Measurements from ENCODE around the gene GRID1. TPM values are rescaled to one million over a fixed set of nuclear protein-coding genes. Genes with fewer than 3 reads are reported as not detected.

GRID1 gene
- total RNA-seq, 1 donor from 2014 or later = 1.1 TPM

DNA sequence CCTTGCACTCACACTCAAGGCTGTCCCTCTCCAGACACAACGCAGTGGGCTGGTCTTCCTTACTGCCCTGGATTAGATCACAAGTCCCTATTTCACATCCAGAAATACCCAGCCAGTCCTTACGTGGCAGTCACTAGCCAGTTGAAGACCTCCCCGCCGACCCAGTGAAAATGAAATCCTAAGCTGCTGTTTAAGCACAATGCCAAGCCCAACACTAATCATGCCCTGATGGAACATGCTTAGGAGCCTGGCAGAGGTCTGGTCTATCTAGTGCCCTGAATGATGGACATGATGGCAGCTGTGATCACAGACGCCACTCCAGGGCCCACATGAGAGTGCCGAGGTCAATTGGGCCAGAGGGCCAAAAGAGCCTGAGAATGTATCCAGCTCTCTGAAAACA lies 389.0 kb downstream of the GRID1 start:
- Mint-ChIP-seq H3K27ac (ENCODE audit: unreplicated experiment) (no peak overlapping the region), H3K9me3 (no peaks in the 10 kb centered on the region), H3K4me1 (no peaks in the 10 kb centered on the region), H3K4me3 (no peak overlapping the region), H3K36me3 (ENCODE audit: low read depth) (no peaks in the 10 kb centered on the region), H3K27me3 (ENCODE audit: low read depth) (no peaks in the 10 kb centered on the region)
- TF ChIP-seq, protein P1, sequence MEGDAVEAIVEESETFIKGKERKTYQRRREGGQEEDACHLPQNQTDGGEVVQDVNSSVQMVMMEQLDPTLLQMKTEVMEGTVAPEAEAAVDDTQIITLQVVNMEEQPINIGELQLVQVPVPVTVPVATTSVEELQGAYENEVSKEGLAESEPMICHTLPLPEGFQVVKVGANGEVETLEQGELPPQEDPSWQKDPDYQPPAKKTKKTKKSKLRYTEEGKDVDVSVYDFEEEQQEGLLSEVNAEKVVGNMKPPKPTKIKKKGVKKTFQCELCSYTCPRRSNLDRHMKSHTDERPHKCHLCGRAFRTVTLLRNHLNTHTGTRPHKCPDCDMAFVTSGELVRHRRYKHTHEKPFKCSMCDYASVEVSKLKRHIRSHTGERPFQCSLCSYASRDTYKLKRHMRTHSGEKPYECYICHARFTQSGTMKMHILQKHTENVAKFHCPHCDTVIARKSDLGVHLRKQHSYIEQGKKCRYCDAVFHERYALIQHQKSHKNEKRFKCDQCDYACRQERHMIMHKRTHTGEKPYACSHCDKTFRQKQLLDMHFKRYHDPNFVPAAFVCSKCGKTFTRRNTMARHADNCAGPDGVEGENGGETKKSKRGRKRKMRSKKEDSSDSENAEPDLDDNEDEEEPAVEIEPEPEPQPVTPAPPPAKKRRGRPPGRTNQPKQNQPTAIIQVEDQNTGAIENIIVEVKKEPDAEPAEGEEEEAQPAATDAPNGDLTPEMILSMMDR (conservative IDR thresholded peaks at IDR 0.05) = no peak
- DNase-seq (ENCODE audit: low read depth, low spot score) = no peak

DNA sequence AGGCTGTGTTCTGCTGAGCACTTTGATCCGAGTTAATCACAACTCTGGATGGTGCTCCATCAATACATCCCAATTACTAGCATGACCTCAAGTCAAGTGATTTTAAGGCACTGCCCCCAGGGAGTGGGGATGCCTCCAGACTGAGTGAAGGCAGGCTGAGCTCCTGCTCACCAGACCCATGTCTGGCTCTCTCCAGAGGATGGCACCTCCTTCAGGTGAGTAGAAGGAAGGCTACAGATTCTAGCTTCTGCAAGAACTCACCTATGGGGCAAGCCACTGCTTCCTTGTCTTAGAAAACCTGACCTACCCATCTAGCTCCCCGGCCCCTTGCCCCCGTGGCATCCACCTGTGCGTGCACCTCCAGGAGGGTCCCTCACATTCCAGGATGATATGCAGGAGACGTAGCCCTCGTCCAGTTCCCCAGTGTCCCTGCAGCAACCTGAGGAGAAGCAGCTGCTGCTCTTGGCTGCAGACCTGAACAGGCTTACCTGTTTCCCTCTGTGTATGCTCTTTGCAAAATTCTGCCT lies 390.3 kb downstream of the GRID1 start:
- no peak for DNase-seq (ENCODE audit: low read depth, low spot score)
- Mint-ChIP-seq H3K4me1 (no peaks in the 10 kb centered on the region), H3K27ac (ENCODE audit: unreplicated experiment) (no peak overlapping the region), H3K4me3 (no peak overlapping the region), H3K27me3 (ENCODE audit: low read depth) (no peaks in the 10 kb centered on the region), H3K36me3 (ENCODE audit: low read depth) (no peaks in the 10 kb centered on the region), H3K9me3 (peaks cover 4% of the 10 kb centered on the region)
- TF ChIP-seq, protein P1 (conservative IDR thresholded peaks at IDR 0.05) = no peak

DNA sequence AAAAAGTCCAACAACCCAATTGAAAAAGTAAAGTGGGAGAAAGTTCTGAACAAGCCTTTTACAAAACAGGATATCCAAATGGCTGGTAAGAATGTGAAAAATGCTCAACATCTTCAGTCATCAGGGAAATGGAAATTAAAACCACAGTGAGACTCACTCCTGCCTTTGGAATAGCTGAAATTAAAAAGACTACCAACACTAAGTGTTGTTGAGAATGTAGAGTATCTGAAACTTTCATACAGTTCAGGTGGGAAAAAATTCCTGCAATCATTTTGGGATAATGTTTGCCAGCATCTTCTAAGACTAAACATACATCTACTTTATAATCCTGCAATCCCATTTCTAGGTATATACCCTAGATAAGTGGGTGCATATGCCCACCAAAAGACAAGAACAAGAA lies 395.1 kb downstream of the GRID1 start:
- H3K4me1 Mint-ChIP-seq = no peaks in the 10 kb centered on the region
- DNase-seq (ENCODE audit: low read depth, low spot score) = no peak
- H3K4me3 Mint-ChIP-seq = no peak overlapping the region
- H3K36me3 Mint-ChIP-seq (ENCODE audit: low read depth) = no peaks in the 10 kb centered on the region
- H3K27me3 Mint-ChIP-seq (ENCODE audit: low read depth) = no peaks in the 10 kb centered on the region
- TF ChIP-seq, protein P1 (conservative IDR thresholded peaks at IDR 0.05) = no peak
- peaks cover 6% of the 10 kb centered on the region for H3K9me3 Mint-ChIP-seq
- H3K27ac Mint-ChIP-seq (ENCODE audit: unreplicated experiment) = no peak overlapping the region

DNA sequence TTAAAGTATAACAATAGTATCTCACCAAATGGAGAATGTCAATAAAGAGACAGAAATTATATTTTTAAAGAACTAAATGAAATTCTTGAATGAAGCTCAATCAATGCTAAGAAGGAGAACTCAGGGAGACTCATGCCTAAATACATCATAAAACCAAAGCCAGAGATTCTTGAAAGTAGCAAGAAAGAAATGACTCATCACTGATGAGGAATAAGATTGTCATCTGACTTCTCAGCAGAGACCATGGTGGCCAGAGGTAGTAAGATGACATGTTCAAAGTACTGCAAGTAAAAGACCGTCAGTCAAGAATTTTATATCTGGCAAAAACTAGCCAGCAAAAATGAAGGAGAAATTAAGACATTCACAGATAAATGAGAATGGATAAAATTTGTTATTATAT lies 399.0 kb downstream of the GRID1 start:
- H3K36me3 Mint-ChIP-seq (ENCODE audit: low read depth) = no peaks in the 10 kb centered on the region
- H3K27ac Mint-ChIP-seq (ENCODE audit: unreplicated experiment) = no peak overlapping the region
- peaks cover 6% of the 10 kb centered on the region for H3K27me3 Mint-ChIP-seq (ENCODE audit: low read depth)
- no peak for DNase-seq (ENCODE audit: low read depth, low spot score)
- TF ChIP-seq, protein P1 (conservative IDR thresholded peaks at IDR 0.05) = no peak
- H3K4me1 Mint-ChIP-seq = no peaks in the 10 kb centered on the region
- H3K4me3 Mint-ChIP-seq = no peak overlapping the region
- H3K9me3 Mint-ChIP-seq = peaks cover 16% of the 10 kb centered on the region

DNA sequence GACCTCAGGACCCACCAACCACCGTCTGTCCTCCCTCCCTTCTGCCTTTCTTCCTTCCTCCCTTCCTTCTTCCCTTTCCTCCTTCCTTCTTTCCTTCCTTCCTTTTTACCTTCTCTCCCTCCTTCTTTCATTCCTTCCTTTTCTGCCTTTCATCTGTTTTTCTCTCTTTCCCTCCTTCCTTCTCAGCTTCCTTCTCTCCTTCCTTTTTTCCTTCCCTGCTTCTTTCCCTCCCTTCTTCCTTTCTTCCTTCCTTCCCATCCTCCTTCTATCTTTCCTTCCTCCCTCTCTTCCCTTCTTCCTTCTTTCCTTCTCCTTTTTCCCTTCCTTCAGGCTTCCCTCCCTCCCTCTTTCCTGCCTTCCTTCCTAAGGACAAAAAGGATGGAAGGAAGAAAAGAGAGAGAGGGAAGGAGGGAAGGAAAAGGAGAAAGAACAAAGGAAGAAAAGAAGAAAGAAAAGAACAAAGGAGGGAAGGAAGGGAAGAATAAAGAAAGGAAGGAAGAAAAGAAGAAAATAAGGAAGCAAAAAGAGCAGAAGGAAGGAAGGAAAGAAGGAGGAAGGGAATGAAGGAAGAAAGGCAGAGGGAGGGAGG lies 405.0 kb downstream of the GRID1 start:
- Mint-ChIP-seq H3K36me3 (ENCODE audit: low read depth) (no peaks in the 10 kb centered on the region), H3K27ac (ENCODE audit: unreplicated experiment) (no peak overlapping the region), H3K4me1 (no peaks in the 10 kb centered on the region), H3K4me3 (no peak overlapping the region), H3K9me3 (peaks cover 10% of the 10 kb centered on the region), H3K27me3 (ENCODE audit: low read depth) (peaks cover 12% of the 10 kb centered on the region)
- DNase-seq (ENCODE audit: low read depth, low spot score) = no peak
- TF ChIP-seq, protein P1 (conservative IDR thresholded peaks at IDR 0.05) = no peak

Data from neural crest cell (in vitro differentiated cells).